HEK293 (cell line): ENCODE data around the gene ACTG1.

Source experiments
- BCL11A ChIP-seq: fragments of 450-650 bp; formaldehyde crosslinking; IDR thresholded peaks from 2 replicates; pipeline ENCODE4 v1.5.1; 2016; ENCODE audit warnings: low read depth, missing biosample characterization, missing genetic modification characterization
- CTCF ChIP-seq: fragments of 450-650 bp; formaldehyde crosslinking; IDR thresholded peaks from 2 replicates; pipeline ENCODE4 v1.5.1; 2016; ENCODE audit warnings: missing biosample characterization, missing genetic modification characterization
- ZNF155 ChIP-seq: fragments of 450-650 bp; formaldehyde crosslinking; IDR thresholded peaks from 2 replicates; pipeline ENCODE4 v1.5.1; 2016; ENCODE audit warnings: missing biosample characterization, missing genetic modification characterization
- ZNF175 ChIP-seq: fragments of 450-650 bp; formaldehyde crosslinking; IDR thresholded peaks from 2 replicates; pipeline ENCODE4 v1.5.1; 2016; ENCODE audit warnings: missing biosample characterization, missing genetic modification characterization
- ZNF501 ChIP-seq: fragments of 450-650 bp; formaldehyde crosslinking; IDR thresholded peaks from 2 replicates; pipeline ENCODE4 v1.5.1; 2016; ENCODE audit warnings: missing biosample characterization, missing genetic modification characterization
- ZNF558 ChIP-seq: fragments of 450-650 bp; formaldehyde crosslinking; IDR thresholded peaks from 2 replicates; pipeline ENCODE4 v1.5.1; 2016; ENCODE audit warnings: missing biosample characterization, missing genetic modification characterization
- ZNF830 ChIP-seq: fragments of 450-650 bp; IDR thresholded peaks from 2 replicates; pipeline ENCODE4 v1.5.0; 2018; ENCODE audit warnings: missing biosample characterization, missing genetic modification characterization, low read depth, mild to moderate bottlenecking, moderate library complexity

GRCh38 chr17:81539961-81540675, 27.5 kb upstream of the ACTG1 start:
- TF ChIP-seq CTCF = no peak
- no peak for TF ChIP-seq ZNF175 (tag by site-specific recombination)
- no peak for TF ChIP-seq ZNF155
- TF ChIP-seq ZNF558 (tag by site-specific recombination) = no peak
- TF ChIP-seq BCL11A = no peak
- no peak for TF ChIP-seq ZNF501 (tag by site-specific recombination)
- no peak for TF ChIP-seq ZNF830
